Measurements from ENCODE around the gene MAPKBP1.

The MAPKBP1 gene

GRCh38 chr15:41858756-41859155 is 84.5 kb downstream of the MAPKBP1 start:
- no peak for DNase-seq
- H3K36me3 ChIP-seq = no peaks in the 10 kb centered on the region
- H3K4me3 ChIP-seq (ENCODE audit: low read depth, low read length) = no peak overlapping the region
- no peak overlapping the region for H3K27ac ChIP-seq
- no peaks in the 10 kb centered on the region for H3K9me3 ChIP-seq (ENCODE audit: severe bottlenecking)
- TF ChIP-seq, protein P1, sequence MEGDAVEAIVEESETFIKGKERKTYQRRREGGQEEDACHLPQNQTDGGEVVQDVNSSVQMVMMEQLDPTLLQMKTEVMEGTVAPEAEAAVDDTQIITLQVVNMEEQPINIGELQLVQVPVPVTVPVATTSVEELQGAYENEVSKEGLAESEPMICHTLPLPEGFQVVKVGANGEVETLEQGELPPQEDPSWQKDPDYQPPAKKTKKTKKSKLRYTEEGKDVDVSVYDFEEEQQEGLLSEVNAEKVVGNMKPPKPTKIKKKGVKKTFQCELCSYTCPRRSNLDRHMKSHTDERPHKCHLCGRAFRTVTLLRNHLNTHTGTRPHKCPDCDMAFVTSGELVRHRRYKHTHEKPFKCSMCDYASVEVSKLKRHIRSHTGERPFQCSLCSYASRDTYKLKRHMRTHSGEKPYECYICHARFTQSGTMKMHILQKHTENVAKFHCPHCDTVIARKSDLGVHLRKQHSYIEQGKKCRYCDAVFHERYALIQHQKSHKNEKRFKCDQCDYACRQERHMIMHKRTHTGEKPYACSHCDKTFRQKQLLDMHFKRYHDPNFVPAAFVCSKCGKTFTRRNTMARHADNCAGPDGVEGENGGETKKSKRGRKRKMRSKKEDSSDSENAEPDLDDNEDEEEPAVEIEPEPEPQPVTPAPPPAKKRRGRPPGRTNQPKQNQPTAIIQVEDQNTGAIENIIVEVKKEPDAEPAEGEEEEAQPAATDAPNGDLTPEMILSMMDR (IDR thresholded peaks at IDR 0.05; ENCODE audit: low read depth, low read length) = 0 out of 2 replicates have a peak, but pooled peaks have one; percentile 10
- no peaks in the 10 kb centered on the region for H3K27me3 ChIP-seq (ENCODE audit: insufficient read depth, low read depth, severe bottlenecking)

- no peaks in the 10 kb centered on the region for H3K9me3 ChIP-seq (ENCODE audit: severe bottlenecking)
- H3K27me3 ChIP-seq (ENCODE audit: insufficient read depth, low read depth, severe bottlenecking) = no peaks in the 10 kb centered on the region
- H3K36me3 ChIP-seq = no peaks in the 10 kb centered on the region
- no peak for DNase-seq
- TF ChIP-seq, protein P1 (IDR thresholded peaks at IDR 0.05; ENCODE audit: low read depth, low read length) = peak; percentile 33
- H3K4me3 ChIP-seq (ENCODE audit: low read depth, low read length) = no peak overlapping the region
- H3K27ac ChIP-seq = no peak overlapping the region
These were observed 86.0 kb downstream of the MAPKBP1 start for GRCh38 chr15:41860049-41860828.

DNA sequence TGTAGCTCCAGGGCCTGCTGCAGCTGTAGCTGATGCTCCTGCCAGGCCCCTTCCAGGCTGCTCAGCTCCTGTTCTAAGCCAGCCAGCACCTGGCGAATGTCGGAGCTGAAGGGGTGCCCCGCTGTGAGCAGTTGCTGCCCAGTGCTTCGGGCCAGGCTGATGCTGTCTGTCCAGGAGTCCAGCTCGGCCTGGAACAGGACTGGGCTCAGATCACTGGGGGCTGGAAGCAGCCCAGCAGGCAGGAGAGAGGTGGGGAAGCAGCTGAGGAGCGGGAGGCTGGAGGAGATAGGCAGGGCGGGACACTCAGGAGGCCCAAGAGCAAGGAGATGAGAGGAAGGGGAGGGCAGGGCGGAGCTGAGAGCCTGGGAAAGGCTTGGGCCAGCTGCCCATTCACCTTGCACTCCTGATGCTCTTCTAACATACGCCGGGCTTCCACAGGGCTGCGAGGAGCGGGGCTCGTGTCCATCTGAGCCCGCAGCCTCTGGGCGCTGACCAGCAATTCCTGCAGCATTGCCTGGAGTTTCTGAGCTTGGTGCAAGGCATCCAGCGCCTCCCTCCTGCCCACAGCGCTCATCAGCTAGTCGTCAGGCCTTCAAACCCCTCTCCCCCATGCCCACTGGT is 87.6 kb downstream of the MAPKBP1 start:
- DNase-seq = no peak
- Histone ChIP-seq H3K4me3 (ENCODE audit: low read depth, low read length) (no peak overlapping the region), H3K27me3 (ENCODE audit: insufficient read depth, low read depth, severe bottlenecking) (no peaks in the 10 kb centered on the region), H3K27ac (no peak overlapping the region), H3K36me3 (no peaks in the 10 kb centered on the region), H3K9me3 (ENCODE audit: severe bottlenecking) (no peaks in the 10 kb centered on the region)
- TF ChIP-seq, protein P1 (IDR thresholded peaks at IDR 0.05; ENCODE audit: low read depth, low read length) = no peak

- H3K27me3 ChIP-seq (ENCODE audit: insufficient read depth, low read depth, severe bottlenecking) = no peaks in the 10 kb centered on the region
- H3K27ac ChIP-seq = no peak overlapping the region
- no peaks in the 10 kb centered on the region for H3K36me3 ChIP-seq
- H3K4me3 ChIP-seq (ENCODE audit: low read depth, low read length) = no peak overlapping the region
- no peaks in the 10 kb centered on the region for H3K9me3 ChIP-seq (ENCODE audit: severe bottlenecking)
- TF ChIP-seq, protein P1 (IDR thresholded peaks at IDR 0.05; ENCODE audit: low read depth, low read length) = no peak
- no peak for DNase-seq
These were observed 88.3 kb downstream of the MAPKBP1 start for GRCh38 chr15:41862515-41863116.

GRCh38 chr15:41865490-41866055 is 91.3 kb downstream of the MAPKBP1 start:
- Histone ChIP-seq H3K36me3 (no peaks in the 10 kb centered on the region), H3K27me3 (ENCODE audit: insufficient read depth, low read depth, severe bottlenecking) (no peaks in the 10 kb centered on the region)

More at GRCh38 chr15:41865490-41866055, 91.3 kb downstream of the MAPKBP1 start:
- no peak overlapping the region for H3K27ac ChIP-seq
- DNase-seq = no peak
- no peak overlapping the region for H3K4me3 ChIP-seq (ENCODE audit: low read depth, low read length)
- TF ChIP-seq, protein P1 (IDR thresholded peaks at IDR 0.05; ENCODE audit: low read depth, low read length) = no peak
- no peaks in the 10 kb centered on the region for H3K9me3 ChIP-seq (ENCODE audit: severe bottlenecking)
